ENCODE data around the gene SLC39A13. TPM values are rescaled to one million over a fixed set of nuclear protein-coding genes. Genes with fewer than 3 reads are reported as not detected.
"Not testable (repeated sequence)": the region's sequence is repeated elsewhere in the genome, so short reads cannot be mapped to it uniquely, and the experiment has no call there.

The SLC39A13 gene
- polyA plus RNA-seq, 1 donor from 2014 or later, result 15.5 TPM

DNA sequence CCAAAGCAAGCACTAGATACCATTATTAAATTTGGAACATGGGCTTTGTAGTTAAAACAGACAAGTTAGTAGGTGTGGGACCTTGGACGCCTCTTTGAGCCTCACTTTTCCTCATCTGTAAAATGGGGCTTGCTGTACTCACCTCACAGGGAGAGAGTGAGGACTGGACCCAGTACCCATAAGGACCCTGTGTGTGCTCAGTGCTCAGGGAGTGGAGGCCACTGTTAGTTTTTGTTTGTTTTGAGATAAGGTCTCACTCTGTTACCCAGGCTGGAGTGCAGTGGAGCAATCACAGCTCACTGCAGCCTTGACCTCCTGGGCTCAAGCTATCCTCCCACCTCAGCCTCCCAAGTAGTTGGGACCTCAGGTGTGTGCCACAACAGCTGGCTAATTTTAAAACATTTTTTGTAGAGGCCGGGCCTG lies 31.7 kb downstream of the SLC39A13 start:
- Mint-ChIP-seq H3K36me3 (no peaks in the 10 kb centered on the region), H3K4me1 (no peaks in the 10 kb centered on the region), H3K9me3 (no peaks in the 10 kb centered on the region), H3K27me3 (no peaks in the 10 kb centered on the region), H3K27ac (no peak overlapping the region), H3K4me3 (no peak overlapping the region)

DNA sequence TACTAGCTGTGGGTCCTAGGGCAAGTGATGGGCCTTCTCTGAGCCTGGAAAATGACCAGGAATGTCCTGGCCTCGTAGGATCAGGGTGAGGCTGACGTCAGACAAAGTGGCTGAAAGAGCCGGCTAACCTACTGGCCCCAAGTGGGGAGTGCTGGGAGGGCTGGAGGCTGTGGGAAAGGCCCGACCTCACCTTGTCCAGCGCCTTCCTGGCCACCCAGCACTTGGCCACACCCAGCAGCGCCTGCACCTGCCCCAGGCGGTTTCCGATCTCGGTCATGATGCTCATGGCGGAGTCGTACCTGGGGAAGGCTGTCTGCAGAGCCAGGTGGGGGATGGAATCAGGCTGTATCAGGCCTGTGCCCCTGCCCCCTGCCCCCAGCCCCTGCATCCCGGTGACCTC lies 33.0 kb downstream of the SLC39A13 start:
- no peaks in the 10 kb centered on the region for H3K36me3 Mint-ChIP-seq
- no peaks in the 10 kb centered on the region for H3K4me1 Mint-ChIP-seq
- no peak overlapping the region for H3K27ac Mint-ChIP-seq

DNA sequence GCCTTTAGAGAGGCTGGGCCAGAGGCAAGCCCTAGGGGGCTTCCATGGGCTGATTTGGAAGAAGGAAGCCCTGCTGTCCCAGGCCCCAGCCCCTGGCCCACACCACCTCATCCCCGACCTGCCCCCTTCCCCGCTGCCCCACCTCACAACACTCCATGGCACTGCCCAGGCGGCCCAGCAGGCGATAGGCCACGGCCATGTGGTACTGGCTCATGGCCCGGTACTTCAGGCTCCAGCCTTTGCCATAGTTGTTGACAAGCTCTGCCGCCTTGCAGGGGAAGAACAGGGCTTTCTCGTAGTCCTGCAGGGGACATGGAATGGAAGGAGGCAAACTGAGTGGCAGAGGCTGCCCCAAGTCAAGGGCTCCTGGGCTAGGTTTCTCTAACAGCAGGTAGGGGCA lies 34.1 kb downstream of the SLC39A13 start:
- H3K4me3 Mint-ChIP-seq, result no peak overlapping the region
- no peaks in the 10 kb centered on the region for H3K36me3 Mint-ChIP-seq
- no peaks in the 10 kb centered on the region for H3K27me3 Mint-ChIP-seq
- H3K9me3 Mint-ChIP-seq, result no peaks in the 10 kb centered on the region
- no peak overlapping the region for H3K27ac Mint-ChIP-seq
- no peaks in the 10 kb centered on the region for H3K4me1 Mint-ChIP-seq

More for the DNA sequence above, 33.0 kb downstream of the SLC39A13 start:
- Mint-ChIP-seq H3K9me3 (no peaks in the 10 kb centered on the region), H3K27me3 (no peaks in the 10 kb centered on the region), H3K4me3 (no peak overlapping the region)

DNA sequence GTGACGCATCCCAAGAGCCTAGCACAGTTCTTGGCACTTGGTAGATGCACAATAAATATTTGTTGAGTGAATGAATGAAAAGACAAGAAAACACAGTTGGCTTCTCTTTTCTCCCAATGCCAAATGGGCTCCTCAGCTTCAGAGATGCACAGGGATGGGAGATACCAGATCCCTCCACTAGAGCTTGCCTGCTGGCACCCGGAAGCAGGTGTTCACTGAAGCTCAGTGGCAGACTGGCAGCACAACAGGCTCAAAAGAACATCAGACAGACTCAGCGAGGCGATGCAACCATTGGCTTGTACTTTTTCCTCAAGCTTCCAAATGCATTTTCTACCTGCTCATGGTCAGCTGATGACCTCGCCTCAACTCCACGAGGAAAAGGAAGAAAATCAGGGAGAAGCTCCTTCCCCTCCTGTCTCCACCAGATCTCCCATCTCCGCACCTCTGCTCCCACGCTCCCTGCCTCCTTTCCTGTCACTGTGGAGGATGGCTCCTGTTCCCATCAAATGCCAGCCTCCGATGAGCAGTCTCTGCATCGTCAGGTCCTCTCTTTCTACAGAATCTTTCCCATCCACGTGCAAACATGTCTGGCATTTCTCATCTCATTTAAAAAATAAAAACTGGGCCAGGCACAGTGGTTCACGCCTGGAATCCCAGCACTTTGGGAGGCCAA lies 34.8 kb downstream of the SLC39A13 start:
- H3K9me3 Mint-ChIP-seq, result no peaks in the 10 kb centered on the region
- no peaks in the 10 kb centered on the region for H3K27me3 Mint-ChIP-seq
- H3K4me1 Mint-ChIP-seq, result no peaks in the 10 kb centered on the region
- H3K36me3 Mint-ChIP-seq, result no peaks in the 10 kb centered on the region
- no peak overlapping the region for H3K27ac Mint-ChIP-seq
- no peak overlapping the region for H3K4me3 Mint-ChIP-seq

DNA sequence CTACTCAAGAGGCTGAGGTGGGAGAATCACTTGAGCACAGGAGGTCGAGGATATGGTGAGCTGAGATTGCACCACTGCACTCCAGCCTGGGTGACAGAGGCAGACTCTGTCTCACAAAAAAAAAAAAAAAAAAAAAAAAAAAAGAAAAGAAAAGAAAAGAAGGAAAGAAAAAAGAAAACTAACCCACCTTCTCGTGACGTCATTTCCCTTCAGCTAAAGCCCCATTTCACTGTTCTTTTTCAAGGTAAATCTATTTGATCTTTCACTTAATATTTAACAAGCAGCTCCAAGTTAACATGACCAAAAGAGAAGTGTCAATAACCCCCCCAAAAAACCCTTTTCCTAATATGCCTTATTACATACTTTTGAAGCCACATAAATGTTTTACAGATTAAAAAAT lies 35.4 kb downstream of the SLC39A13 start:
- Mint-ChIP-seq H3K4me3 (no peak overlapping the region), H3K36me3 (no peaks in the 10 kb centered on the region), H3K9me3 (no peaks in the 10 kb centered on the region), H3K27ac (no peak overlapping the region), H3K27me3 (no peaks in the 10 kb centered on the region), H3K4me1 (no peaks in the 10 kb centered on the region)

DNA sequence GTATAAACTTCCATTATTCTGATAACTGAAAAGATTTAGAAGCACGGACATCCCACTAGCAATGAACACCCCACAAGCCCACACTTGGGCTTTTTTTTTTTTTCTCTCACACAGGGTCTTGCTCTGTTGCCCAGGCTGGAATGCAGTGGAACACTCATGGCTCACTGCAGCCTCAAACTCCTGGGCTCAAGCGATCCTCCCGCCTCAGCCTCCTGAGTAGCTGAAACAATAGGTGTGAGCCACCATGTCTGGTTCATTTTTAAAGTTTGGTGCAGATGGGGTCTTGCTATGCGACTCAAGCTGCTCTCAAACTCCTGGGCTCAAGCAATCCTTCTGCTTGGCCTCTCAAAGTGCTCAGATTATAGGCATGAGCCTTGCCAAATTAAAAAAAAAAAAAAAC lies 37.5 kb downstream of the SLC39A13 start:
- Mint-ChIP-seq H3K9me3 (no peaks in the 10 kb centered on the region), H3K27ac (no peak overlapping the region), H3K36me3 (no peaks in the 10 kb centered on the region), H3K4me3 (no peak overlapping the region), H3K4me1 (no peaks in the 10 kb centered on the region), H3K27me3 (no peaks in the 10 kb centered on the region)

DNA sequence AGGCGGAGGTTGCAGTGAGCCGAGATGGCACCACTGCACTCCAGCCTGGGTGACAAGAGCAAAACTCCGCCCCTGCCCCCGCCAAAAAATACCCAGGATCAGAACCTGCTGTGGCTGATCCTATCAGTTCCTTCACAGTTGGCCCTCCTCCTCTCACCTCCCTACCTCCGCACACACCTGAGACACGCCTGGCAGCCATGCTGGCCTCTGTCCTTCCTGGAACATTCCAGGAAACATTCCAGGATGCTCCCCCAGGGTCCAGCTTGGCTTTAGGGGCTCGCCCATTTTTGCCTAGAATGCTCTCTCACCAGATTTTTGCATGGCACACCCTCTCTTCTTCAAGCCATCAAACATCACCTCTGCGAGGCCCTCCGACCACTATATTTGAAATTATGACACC lies 38.4 kb downstream of the SLC39A13 start:
- no peaks in the 10 kb centered on the region for H3K4me1 Mint-ChIP-seq
- H3K27me3 Mint-ChIP-seq, result no peaks in the 10 kb centered on the region
- H3K9me3 Mint-ChIP-seq, result no peaks in the 10 kb centered on the region
- H3K4me3 Mint-ChIP-seq, result no peak overlapping the region
- no peaks in the 10 kb centered on the region for H3K36me3 Mint-ChIP-seq
- no peak overlapping the region for H3K27ac Mint-ChIP-seq

DNA sequence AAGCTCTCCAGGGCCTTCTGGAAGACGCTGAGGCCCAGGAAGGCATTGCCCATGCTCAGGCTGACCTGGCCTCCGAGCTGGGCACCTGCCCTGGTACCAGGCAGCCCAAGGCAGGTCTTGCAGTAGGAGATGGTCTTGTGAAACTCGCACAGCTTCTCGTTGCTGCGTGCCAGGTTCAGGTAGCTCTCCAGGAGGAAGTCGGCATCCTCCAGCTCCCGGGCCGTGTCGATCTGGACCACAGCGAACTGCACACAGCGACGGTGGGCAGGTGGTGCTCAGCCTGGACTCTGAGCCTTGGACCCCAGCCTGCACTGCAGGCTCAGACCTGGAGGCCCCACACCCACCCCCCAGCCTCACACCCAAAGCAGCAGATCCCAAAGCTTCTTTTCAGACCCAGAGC lies 39.5 kb downstream of the SLC39A13 start:
- Mint-ChIP-seq H3K4me1 (no peaks in the 10 kb centered on the region), H3K27me3 (no peaks in the 10 kb centered on the region), H3K9me3 (no peaks in the 10 kb centered on the region), H3K36me3 (no peaks in the 10 kb centered on the region), H3K4me3 (no peak overlapping the region), H3K27ac (no peak overlapping the region)

DNA sequence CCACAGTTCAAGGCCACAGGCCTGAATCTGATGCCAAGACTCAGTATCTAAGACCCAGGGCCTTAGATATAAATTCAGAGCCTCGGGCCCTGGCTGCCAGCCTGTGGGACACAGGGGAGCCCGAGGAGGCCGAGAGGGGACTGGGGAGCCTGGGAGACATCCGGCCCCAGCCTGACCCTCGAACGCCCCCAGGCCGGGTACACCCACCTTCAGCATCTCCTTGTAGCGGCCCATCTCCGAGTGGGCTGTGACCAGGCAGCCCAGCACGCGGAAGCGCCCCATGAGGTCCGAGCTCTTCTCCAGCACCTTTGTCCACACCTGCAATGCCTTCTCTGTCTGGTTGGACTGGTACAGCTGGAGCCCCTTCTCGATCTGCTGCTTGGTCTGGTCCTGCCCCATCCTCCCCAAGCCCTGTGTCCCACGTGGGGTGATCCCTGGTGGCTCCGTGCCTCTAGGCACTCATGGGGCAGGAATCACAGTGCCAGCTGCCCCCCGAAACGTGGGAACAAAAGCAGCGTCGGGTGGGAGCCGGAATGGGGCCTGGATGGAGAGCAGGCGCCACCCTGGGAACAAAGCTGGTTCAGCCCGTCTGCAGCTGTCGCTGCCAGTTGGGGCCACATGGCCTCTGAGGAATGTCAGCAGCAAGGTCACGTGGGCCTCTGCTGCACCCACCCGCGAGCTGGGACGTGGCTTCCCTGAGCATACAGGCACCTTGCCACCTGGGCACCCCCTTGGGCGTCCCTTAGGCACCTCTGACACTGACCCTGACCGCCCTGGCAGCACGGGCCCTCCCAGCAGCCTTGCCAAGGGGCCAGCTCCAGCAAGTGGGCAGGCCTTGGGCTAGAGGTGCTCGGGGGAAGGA lies 40.4 kb downstream of the SLC39A13 start, which contains the start of gene RAPSN:
RAPSN (minus strand) TSS at position 571 of the 862 bp plus-strand sequence; CDS start at position 399, 172 bp downstream.
- no peaks in the 10 kb centered on the region for H3K4me1 Mint-ChIP-seq
- peak within 1 kb of the TSS in 1 of 3 donors; percentile 57 for H3K27ac Mint-ChIP-seq
- H3K36me3 Mint-ChIP-seq, result no peaks in the 10 kb centered on the region
- no peak within 1 kb of the TSS for H3K4me3 Mint-ChIP-seq
- no peaks in the 10 kb centered on the region for H3K27me3 Mint-ChIP-seq
- no peaks in the 10 kb centered on the region for H3K9me3 Mint-ChIP-seq

DNA sequence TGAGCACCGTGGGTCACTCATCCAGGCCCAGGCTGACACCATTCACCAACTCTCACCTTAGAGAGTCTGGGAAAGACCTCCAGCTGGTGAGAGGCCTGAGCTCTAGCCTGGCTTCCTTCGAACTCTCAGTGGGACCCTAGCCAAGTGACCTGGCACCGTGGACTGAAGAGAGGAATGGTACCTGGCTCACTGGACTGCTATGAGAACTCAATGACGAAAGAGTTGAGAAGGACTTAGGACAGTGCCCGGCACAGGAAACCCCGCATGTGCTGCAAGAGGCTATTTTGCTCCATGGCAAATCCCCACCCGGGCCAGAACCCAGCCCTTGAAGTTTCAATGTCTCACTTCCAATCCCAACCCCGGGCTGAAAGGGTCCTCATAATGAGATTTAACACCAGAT lies 41.2 kb downstream of the SLC39A13 start:
- H3K4me3 Mint-ChIP-seq, result no peak overlapping the region
- H3K27ac Mint-ChIP-seq, result no peak overlapping the region
- H3K9me3 Mint-ChIP-seq, result no peaks in the 10 kb centered on the region

DNA sequence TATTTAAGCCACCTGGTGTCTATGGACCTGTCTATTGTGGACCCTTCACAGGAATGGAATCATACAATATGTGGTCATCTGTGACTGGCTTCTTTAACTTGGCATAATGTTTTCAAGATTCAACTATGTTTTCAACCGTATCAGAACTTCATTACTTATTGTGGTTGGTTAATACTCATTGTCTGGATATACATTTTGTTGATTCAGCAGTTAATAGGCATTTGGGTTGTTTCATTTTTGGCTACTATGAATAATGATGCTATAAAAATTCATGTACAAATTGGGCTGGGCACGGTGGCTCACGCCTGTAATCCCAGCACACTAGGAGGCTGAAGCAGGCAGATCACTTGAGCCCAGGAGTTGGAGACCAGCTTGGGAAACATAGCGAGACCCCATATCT lies 43.0 kb downstream of the SLC39A13 start:
- no peaks in the 10 kb centered on the region for H3K36me3 Mint-ChIP-seq
- H3K4me3 Mint-ChIP-seq, result no peak overlapping the region
- H3K4me1 Mint-ChIP-seq, result peaks cover 4% of the 10 kb centered on the region in 3 donors
- no peaks in the 10 kb centered on the region for H3K9me3 Mint-ChIP-seq
- H3K27ac Mint-ChIP-seq, result no peak overlapping the region
- H3K27me3 Mint-ChIP-seq, result no peaks in the 10 kb centered on the region

More for the DNA sequence above, 41.2 kb downstream of the SLC39A13 start:
- Mint-ChIP-seq H3K4me1 (peaks cover 4% of the 10 kb centered on the region in 3 donors), H3K27me3 (no peaks in the 10 kb centered on the region), H3K36me3 (no peaks in the 10 kb centered on the region)

DNA sequence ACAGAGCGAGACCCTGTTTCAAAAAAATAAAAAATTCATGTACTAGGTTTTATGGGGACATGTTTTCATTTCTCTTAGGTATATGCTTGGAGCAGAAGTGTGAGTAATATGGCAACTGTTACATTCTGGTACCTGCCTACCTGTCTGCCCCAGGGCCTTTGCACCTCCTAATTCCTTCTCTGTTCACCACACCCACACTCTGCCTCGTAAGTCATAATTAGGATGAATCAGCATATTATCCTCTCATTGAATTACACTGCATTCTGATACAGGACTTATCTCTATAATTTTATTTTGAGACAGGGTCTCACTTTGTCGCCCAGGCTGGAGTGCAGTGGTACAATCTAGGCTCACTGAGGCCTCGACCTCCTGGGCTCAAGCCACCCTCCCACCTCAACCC lies 43.6 kb downstream of the SLC39A13 start:
- H3K27me3 Mint-ChIP-seq, result no peaks in the 10 kb centered on the region
- H3K9me3 Mint-ChIP-seq, result no peaks in the 10 kb centered on the region
- peaks cover 4% of the 10 kb centered on the region in 3 donors for H3K4me1 Mint-ChIP-seq
- no peak overlapping the region for H3K27ac Mint-ChIP-seq
- no peak overlapping the region for H3K4me3 Mint-ChIP-seq
- no peaks in the 10 kb centered on the region for H3K36me3 Mint-ChIP-seq

DNA sequence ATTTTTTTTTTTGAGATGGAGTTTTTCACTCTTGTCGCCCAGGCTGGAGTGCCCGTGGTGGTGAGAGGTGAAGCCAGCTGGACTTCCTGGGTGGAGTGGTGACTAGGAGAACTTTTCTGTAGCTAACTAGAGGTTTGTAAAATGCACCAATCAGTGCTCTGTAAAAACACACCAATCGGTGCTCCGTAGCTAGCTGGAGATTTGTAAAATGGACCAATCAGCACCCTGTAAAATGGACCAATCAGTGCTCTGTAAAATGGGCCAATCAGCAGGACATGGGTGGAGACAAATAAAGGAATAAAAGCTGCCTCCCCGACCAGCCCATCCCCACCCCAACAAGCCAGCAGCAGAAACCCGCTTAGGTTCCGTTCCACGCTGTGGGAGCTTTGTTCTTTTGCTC lies 45.0 kb downstream of the SLC39A13 start:
- H3K36me3 Mint-ChIP-seq, result no peaks in the 10 kb centered on the region
- H3K9me3 Mint-ChIP-seq, result no peaks in the 10 kb centered on the region
- peaks cover 4% of the 10 kb centered on the region in 3 donors for H3K4me1 Mint-ChIP-seq
- H3K27ac Mint-ChIP-seq, result no peak overlapping the region
- no peak overlapping the region for H3K4me3 Mint-ChIP-seq
- no peaks in the 10 kb centered on the region for H3K27me3 Mint-ChIP-seq

DNA sequence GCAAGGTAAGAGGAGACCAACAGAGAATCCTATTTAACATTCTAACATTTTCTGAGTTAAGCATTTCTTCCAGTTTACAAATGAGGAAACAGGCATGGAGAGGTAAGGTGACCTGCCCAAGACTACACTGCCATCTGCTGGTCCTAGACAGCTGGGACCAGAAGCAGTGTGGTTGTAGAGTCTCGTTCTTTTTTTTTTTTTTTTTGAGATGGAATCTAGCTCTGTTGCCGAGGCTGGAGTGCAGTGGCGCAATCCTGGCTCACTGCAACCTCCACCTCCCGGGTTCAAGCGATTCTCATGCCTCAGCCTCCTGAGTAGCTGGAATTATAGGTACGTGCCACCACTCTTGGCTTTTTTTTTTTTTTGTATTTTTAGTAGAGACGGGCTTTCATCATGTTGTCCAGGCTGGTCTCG lies 45.9 kb downstream of the SLC39A13 start:
- H3K27ac Mint-ChIP-seq, result peak overlapping the region in 1 of 3 donors; percentile 32
- not testable (repeated sequence) for H3K27me3 Mint-ChIP-seq, H3K4me3 Mint-ChIP-seq, H3K36me3 Mint-ChIP-seq, H3K4me1 Mint-ChIP-seq, H3K9me3 Mint-ChIP-seq

DNA sequence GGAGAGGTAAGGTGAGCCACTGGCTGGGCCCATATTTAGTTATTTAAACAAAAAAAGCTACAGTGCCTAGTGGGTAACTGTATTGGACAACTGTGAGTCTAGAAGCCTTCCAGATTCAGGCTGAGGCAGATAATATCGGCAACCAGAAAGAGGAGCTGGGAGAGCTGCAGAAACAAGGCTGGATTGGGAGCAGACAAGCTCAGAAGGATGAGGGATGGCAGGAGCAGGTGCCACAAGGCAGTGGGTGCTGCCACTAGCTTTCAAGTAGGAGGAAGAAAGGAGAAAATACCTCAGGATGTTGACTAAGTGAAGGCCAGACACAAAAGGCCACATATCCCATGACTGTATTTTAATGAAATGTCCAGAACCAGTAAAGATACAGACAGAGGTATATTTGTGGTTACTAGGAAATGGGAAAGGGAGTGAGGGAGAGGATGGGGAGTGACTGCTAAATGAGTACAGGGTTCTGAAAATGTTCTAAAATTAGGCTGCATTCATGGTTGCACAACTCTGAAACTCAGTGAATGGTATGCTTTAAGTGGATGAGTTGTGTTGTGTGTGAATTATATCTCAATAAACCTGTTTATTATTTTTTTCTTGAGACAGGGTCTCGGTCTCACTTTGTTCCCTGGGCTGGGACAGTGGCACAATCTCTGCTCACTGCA lies 52.3 kb downstream of the SLC39A13 start:
- H3K27me3 Mint-ChIP-seq, result no peaks in the 10 kb centered on the region
- H3K27ac Mint-ChIP-seq, result peak overlapping the region in 2 of 3 donors; percentile 57 to 73
- H3K36me3 Mint-ChIP-seq, result peaks cover 2% of the 10 kb centered on the region
- no peaks in the 10 kb centered on the region for H3K9me3 Mint-ChIP-seq
- H3K4me1 Mint-ChIP-seq, result peaks cover 0 to 3% (median 3%) of the 10 kb centered on the region in 3 donors
- no peak overlapping the region for H3K4me3 Mint-ChIP-seq
